Endothelial cell of umbilical vein (primary cell): ENCODE data around the gene PTPRF. TPM values are rescaled to one million over a fixed set of nuclear protein-coding genes. Genes with fewer than 3 reads are reported as not detected.
A peak's percentile ranks its signal among the peaks of the same experiment; 100 is the strongest.

ENCODE experiments used
- BruUV-seq: library from RNA; stranded (reverse); fragments of 400-500 nt; replicated peaks from 2 replicates; lab custom pipeline; 2021; lab: Mats Ljungman, UMichigan
- CTCF ChIA-PET: fragments of 300-600, 350-600 bp; sonication (Branson Sonifier 250); formaldehyde crosslinking; loops from one replicate; lab custom pipeline; 2021; ENCODE audit warnings: antibody characterized with exemption, inconsistent platforms; lab: Charles Lee
- POLR2A ChIA-PET: fragments of 300-600, 350-600 bp; sonication (Branson Sonifier 250); formaldehyde crosslinking; loops from one replicate; lab custom pipeline; 2021; ENCODE audit warnings: antibody characterized with exemption, inconsistent platforms; lab: Charles Lee
- DNase-seq: peaks from one replicate; pipeline ENCODE4 v3.0.0-alpha.2; 2011; ENCODE audit warnings: low read depth, low spot score
- FAIRE-seq: peaks from 2 replicates; lab custom pipeline; 2011; peaks lifted over from hg19 to GRCh38; lab: Jason Lieb, UNC
- H2AFZ ChIP-seq: 2 replicates; pipeline ENCODE4 v1.6.0; 2012; ENCODE audit warnings: low read depth, low read length, control low read depth, inconsistent platforms
- H3K27ac ChIP-seq: 2 replicates; pipeline ENCODE4 v1.5.1; 2011; ENCODE audit warnings: low read depth, mild to moderate bottlenecking, control low read depth, low read length, moderate library complexity; ENCODE audit not compliant: insufficient read depth
- H3K27me3 ChIP-seq, 2 experiments: 2 replicates each; pipeline versions ENCODE4 v1.6.0 to v1.6.1; 2011; ENCODE audit warnings: low read length in 2 of 2, mixed read lengths in 1 of 2; ENCODE audit not compliant: control insufficient read depth in 2 of 2, insufficient read depth in 2 of 2
- H3K36me3 ChIP-seq, 2 experiments: 2 replicates in 1 of 2; 3 replicates in 1 of 2; pipeline ENCODE4 v1.5.1; 2011; ENCODE audit warnings: low read length in 2 of 2, mild to moderate bottlenecking in 1 of 2, moderate library complexity in 1 of 2; ENCODE audit not compliant: control insufficient read depth in 2 of 2, insufficient read depth in 2 of 2; ENCODE audit errors: extremely low read depth in 1 of 2
- H3K4me1 ChIP-seq: 3 replicates; pipeline ENCODE4 v1.5.1; 2011; ENCODE audit warnings: mild to moderate bottlenecking, low read length; ENCODE audit not compliant: control insufficient read depth, insufficient read depth; ENCODE audit errors: extremely low read depth
- H3K4me2 ChIP-seq: 2 replicates; pipeline ENCODE4 v1.6.1; 2011; ENCODE audit warnings: low read length, control low read depth, mixed read lengths; ENCODE audit not compliant: insufficient read depth
- H3K4me3 ChIP-seq, 3 experiments: fragments of 200-600 bp in 1 of 3; sonication (generic), shearing (Covaris generic) in 1 of 3; replicated peaks in 1 of 3; 2 replicates each; pipeline ENCODE4 v1.5.1; 2011 to 2016; ENCODE audit warnings: control low read depth in 3 of 3, low read length in 3 of 3, mild to moderate bottlenecking in 2 of 3, inconsistent platforms in 1 of 3, low read depth in 1 of 3, moderate library complexity in 1 of 3; ENCODE audit not compliant: insufficient read depth in 1 of 3
- H3K79me2 ChIP-seq: 2 replicates; pipeline ENCODE4 v1.6.0; 2012; ENCODE audit warnings: low read length, inconsistent platforms; ENCODE audit not compliant: control insufficient read depth, insufficient read depth
- H3K9ac ChIP-seq: replicated peaks from 2 replicates; pipeline ENCODE3; 2011; ENCODE audit warnings: low read length, control low read depth; ENCODE audit not compliant: insufficient read depth; ENCODE audit errors: extremely low read depth
- H3K9me1 ChIP-seq: replicated peaks from 3 replicates; pipeline ENCODE4 v1.6.0; 2011; ENCODE audit warnings: mild to moderate bottlenecking, low read length; ENCODE audit not compliant: control insufficient read depth, insufficient read depth; ENCODE audit errors: extremely low read depth
- H3K9me3 ChIP-seq: replicated peaks from 2 replicates; pipeline ENCODE4 v1.5.1; 2012; ENCODE audit warnings: low read length, inconsistent platforms; ENCODE audit not compliant: control insufficient read depth, insufficient read depth
- H4K20me1 ChIP-seq: replicated peaks from 2 replicates; pipeline ENCODE3; 2011; ENCODE audit warnings: mild to moderate bottlenecking, low read length; ENCODE audit not compliant: control insufficient read depth, insufficient read depth; ENCODE audit errors: extremely low read depth
- EZH2 ChIP-seq: IDR thresholded peaks from 2 replicates; pipeline ENCODE4 v1.6.1; 2012; ENCODE audit warnings: borderline replicate concordance, low read depth, mild to moderate bottlenecking, moderate library complexity, low read length, inconsistent platforms; ENCODE audit not compliant: severe bottlenecking
- FOS ChIP-seq: IDR thresholded peaks from 2 replicates; pipeline ENCODE4 v1.6.1; 2011; ENCODE audit warnings: mild to moderate bottlenecking, low read length, moderate library complexity, borderline replicate concordance; ENCODE audit not compliant: insufficient read depth
- GATA2 ChIP-seq: IDR thresholded peaks from 2 replicates; pipeline ENCODE4 v1.7.0; 2011; ENCODE audit warnings: low read depth, mild to moderate bottlenecking, moderate library complexity, mixed read lengths, low read length; ENCODE audit not compliant: insufficient read length, insufficient read depth
- JUN ChIP-seq: IDR thresholded peaks from 2 replicates; pipeline ENCODE4 v1.6.1; 2011; ENCODE audit warnings: borderline replicate concordance, low read depth; ENCODE audit not compliant: insufficient read length, insufficient read depth
- MAX ChIP-seq: IDR thresholded peaks from 2 replicates; pipeline ENCODE4 v1.6.1; 2011; ENCODE audit not compliant: insufficient read depth, insufficient read length
- MYC ChIP-seq: IDR thresholded peaks from one replicate; pipeline ENCODE4 v1.6.1; 2011; ENCODE audit warnings: mild to moderate bottlenecking, low read depth, low read length
- POLR2A ChIP-seq: IDR thresholded peaks from 2 replicates; pipeline ENCODE4 v1.6.1; 2012; ENCODE audit warnings: low read depth, mild to moderate bottlenecking, control low read depth, low read length
- POLR2AphosphoS5 ChIP-seq: IDR thresholded peaks from 2 replicates; pipeline ENCODE4 v1.6.1; 2012; ENCODE audit warnings: low read depth, mild to moderate bottlenecking, control low read depth, low read length, moderate library complexity; ENCODE audit not compliant: insufficient read depth
- dilution Hi-C: fragments of 300-500 bp; cut with MboI; formaldehyde crosslinking; loops from one replicate; pipeline ENCODE4 v1.15.0; 2019; ENCODE audit warnings: low sequenced_read_pairs; ENCODE audit not compliant: extremely low pct_ligation_motif_present
- intact Hi-C: fragments of 100-400 bp; cut with micrococcal nuclease; formaldehyde crosslinking; loops from one replicate; pipeline ENCODE4 v1.10.0; 2022
- polyA plus RNA-seq, 4 experiments: library from polyadenylated mRNA; depleted of rRNA in 3 of 4; stranded (reverse) in 3 of 4; unstranded in 1 of 4; fragments of >200 nt; gene quantifications; 2 replicates each; pipeline versions ENCODE4 v1.2.1 to v1.2.3, GENCODE V29; 2011 to 2012; ENCODE audit warnings: missing spikeins in 1 of 4
- total RNA-seq: library from RNA; stranded (reverse); gene quantifications from 2 replicates; pipeline ENCODE4 v1.2.3, GENCODE V29; 2021
- TF ChIP-seq, protein P1 (sequence below), 2 donors: IDR thresholded peaks; 1 replicate in 1 of 2; 2 replicates in 1 of 2; pipeline ENCODE4 v1.5.1; 2011; ENCODE audit warnings: low read length in 2 of 2, mild to moderate bottlenecking in 2 of 2, moderate library complexity in 2 of 2, control low read depth in 1 of 2, inconsistent platforms in 1 of 2, low read depth in 1 of 2; ENCODE audit not compliant: insufficient read depth in 1 of 2; ENCODE audit errors: extremely low read depth in 1 of 2

Gene PTPRF
- total and polyA plus RNA-seq, 2 donors (not counting 3 experiments of a cell fraction or from before 2014, with no cell fraction given), result 217 to 338 TPM

DNA sequence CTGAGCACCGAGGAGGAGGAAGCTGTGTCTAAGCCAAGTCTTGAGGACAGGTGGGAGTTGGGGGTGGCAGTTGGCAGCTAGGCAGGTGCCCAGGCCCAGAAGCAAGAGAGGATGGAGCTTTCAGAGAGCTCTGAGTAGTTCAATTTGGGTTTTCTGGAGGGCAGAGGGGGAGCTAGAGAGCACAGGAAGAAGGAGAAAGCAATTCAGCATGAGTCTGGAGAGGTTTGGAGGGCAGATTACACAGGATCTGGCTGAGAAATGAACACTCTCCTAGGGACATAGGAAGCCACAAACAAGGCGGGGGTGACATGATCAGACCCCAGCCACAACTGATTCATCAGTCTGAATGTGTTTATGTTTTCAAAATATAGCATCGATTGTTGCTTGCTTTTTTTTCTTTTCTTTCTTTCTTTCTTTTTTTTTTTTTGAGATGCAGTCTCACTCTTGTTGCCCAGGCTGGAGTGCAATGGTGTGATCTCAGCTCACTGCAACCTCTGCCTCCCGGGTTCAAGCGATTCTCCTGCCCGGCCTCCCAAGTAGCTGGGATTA, 23.8 kb downstream of the PTPRF start:
- DNase-seq, result no peak

GRCh38 chr1:43556782-43557181, 26.1 kb downstream of the PTPRF start:
- no peak for FAIRE-seq
- dilution Hi-C loops (no loop called here), intact Hi-C loops (no loop called here)
- no peak overlapping the region for H3K4me2 ChIP-seq
- no peaks in the 10 kb centered on the region for H4K20me1 ChIP-seq
- CTCF ChIA-PET, result no interaction called here
- no peak overlapping the region for H3K9ac ChIP-seq
- no peak overlapping the region for H3K27ac ChIP-seq
- no peaks in the 10 kb centered on the region for H3K9me1 ChIP-seq
- no peak overlapping the region for H2AFZ ChIP-seq
- no peak for TF ChIP-seq MAX
- no peak for TF ChIP-seq POLR2AphosphoS5
- no peak for TF ChIP-seq FOS
- no peak for TF ChIP-seq MYC
- no peak for TF ChIP-seq EZH2
- TF ChIP-seq, protein P1, sequence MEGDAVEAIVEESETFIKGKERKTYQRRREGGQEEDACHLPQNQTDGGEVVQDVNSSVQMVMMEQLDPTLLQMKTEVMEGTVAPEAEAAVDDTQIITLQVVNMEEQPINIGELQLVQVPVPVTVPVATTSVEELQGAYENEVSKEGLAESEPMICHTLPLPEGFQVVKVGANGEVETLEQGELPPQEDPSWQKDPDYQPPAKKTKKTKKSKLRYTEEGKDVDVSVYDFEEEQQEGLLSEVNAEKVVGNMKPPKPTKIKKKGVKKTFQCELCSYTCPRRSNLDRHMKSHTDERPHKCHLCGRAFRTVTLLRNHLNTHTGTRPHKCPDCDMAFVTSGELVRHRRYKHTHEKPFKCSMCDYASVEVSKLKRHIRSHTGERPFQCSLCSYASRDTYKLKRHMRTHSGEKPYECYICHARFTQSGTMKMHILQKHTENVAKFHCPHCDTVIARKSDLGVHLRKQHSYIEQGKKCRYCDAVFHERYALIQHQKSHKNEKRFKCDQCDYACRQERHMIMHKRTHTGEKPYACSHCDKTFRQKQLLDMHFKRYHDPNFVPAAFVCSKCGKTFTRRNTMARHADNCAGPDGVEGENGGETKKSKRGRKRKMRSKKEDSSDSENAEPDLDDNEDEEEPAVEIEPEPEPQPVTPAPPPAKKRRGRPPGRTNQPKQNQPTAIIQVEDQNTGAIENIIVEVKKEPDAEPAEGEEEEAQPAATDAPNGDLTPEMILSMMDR (IDR thresholded peaks at IDR 0.05; ENCODE audit: extremely low read depth in 1 of 2, insufficient read depth in 1 of 2, low read depth in 1 of 2, low read length in 2 of 2), result no peak
- TF ChIP-seq GATA2, result no peak
- no peak for TF ChIP-seq JUN
- no peak for TF ChIP-seq POLR2A
- no peaks in the 10 kb centered on the region for H3K9me3 ChIP-seq
- peaks cover 19% of the 10 kb centered on the region for H3K79me2 ChIP-seq
- H3K27me3 ChIP-seq, result no peaks in the 10 kb centered on the region
- peaks cover 4% of the 10 kb centered on the region for H3K4me1 ChIP-seq
- no peak for DNase-seq
- no peak overlapping the region for H3K4me3 ChIP-seq
- BruUV-seq, result no TSS peak
- H3K36me3 ChIP-seq, result peaks cover 8 to 44% of the 10 kb centered on the region in 2 experiments
- POLR2A ChIA-PET, result no interaction called here

More for the DNA sequence above, 23.8 kb downstream of the PTPRF start:
- Histone ChIP-seq H2AFZ (no peak overlapping the region), H3K79me2 (peaks cover 13% of the 10 kb centered on the region), H4K20me1 (no peaks in the 10 kb centered on the region), H3K9me1 (no peaks in the 10 kb centered on the region), H3K27me3 (no peaks in the 10 kb centered on the region), H3K36me3 (peaks cover 8 to 31% of the 10 kb centered on the region in 2 experiments), H3K4me1 (peaks cover 4% of the 10 kb centered on the region), H3K9me3 (no peaks in the 10 kb centered on the region), H3K4me2 (no peak overlapping the region), H3K4me3 (no peak overlapping the region), H3K9ac (no peak overlapping the region), H3K27ac (no peak overlapping the region)
- intact Hi-C loops (no loop called here), dilution Hi-C loops (no loop called here)
- FAIRE-seq, result peak; percentile 74
- BruUV-seq, result no TSS peak
- TF ChIP-seq FOS (no peak), POLR2AphosphoS5 (no peak)
- TF ChIP-seq, protein P1 (IDR thresholded peaks at IDR 0.05; ENCODE audit: extremely low read depth in 1 of 2, insufficient read depth in 1 of 2, low read depth in 1 of 2, low read length in 2 of 2), result peak; percentile 48 to 61
- ChIA-PET CTCF (interaction anchor here (0.6 to 2.6 kb wide), 9 partner anchors 10 to 32 kb away, joined by 3 to 28 read pairs (median 6); partner anchors contain the start of gene PTPRF), POLR2A (interaction anchor here (1.0 kb wide), 1 partner anchor 13 kb away, joined by 3 read pairs; no protein-coding TSS in a partner anchor)
